CD4-positive, alpha-beta T cell treated with Interferon gamma for 1 hour (primary cell): ENCODE measurements around the gene OR6J1.
"Not testable (repeated sequence)": the region's sequence is repeated elsewhere in the genome, so short reads cannot be mapped to it uniquely, and the experiment has no call there.

ENCODE experiments used
- DNase-seq: peaks from one replicate; pipeline ENCODE4 v3.0.0-alpha.2; 2020

Gene OR6J1

GRCh38 chr14:22644305-22644635 is at the start of gene OR6J1:
Gene OR6J1, minus strand, starts transcription at chr14:22644352. Its CDS starts 9,541 bp downstream, at chr14:22634811.
- DNase-seq: no peak

DNA sequence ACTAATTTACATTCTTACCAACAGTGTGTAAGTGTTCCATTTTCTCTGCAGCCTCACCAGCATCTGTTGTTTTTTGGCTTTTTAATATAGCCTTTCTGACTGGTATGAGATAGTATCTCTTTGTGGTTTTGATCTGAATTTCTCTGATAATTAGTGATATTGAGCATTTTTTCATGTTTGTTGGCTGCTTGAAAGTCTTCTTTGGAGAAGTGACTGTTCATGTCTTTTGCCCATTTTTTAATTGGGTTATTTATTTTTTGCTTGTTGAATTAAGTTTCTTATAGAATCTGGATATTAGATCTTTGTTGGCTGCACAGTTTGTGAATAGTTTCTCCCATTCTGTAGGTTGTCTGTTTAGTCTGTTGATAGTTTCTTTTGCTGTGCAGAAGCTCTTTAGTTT is 48.0 kb upstream of the OR6J1 start:
- DNase-seq: no peak

DNA sequence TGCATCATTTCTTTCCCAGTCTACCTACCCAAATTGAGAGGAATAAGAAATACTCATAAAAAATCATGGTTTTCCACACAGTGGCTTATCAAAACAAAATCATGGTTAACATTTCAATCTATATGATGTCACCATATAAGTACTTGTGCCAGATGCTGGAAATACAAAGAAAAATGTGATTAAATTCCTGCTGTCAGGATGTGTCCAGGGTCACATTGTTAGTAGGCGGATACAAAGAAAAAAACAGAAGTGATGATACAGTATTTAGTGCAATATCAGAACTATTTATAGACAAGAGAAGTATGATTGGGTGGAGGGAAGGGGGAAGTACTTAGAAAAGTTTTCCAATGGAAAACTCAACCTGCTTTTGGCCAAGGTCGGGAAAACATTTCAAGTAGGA is 47.0 kb upstream of the OR6J1 start:
- DNase-seq: no peak

- DNase-seq: no peak
These were observed 45.0 kb upstream of the OR6J1 start for GRCh38 chr14:22689199-22689598.

GRCh38 chr14:22687969-22688368 is 43.8 kb upstream of the OR6J1 start:
- DNase-seq: not testable (repeated sequence)

GRCh38 chr14:22686176-22686611 is 42.0 kb upstream of the OR6J1 start:
- DNase-seq: not testable (repeated sequence)

GRCh38 chr14:22685467-22685866 is 41.3 kb upstream of the OR6J1 start:
- DNase-seq: no peak

- DNase-seq: not testable (repeated sequence)
These were observed 39.3 kb upstream of the OR6J1 start for GRCh38 chr14:22683428-22683827.

GRCh38 chr14:22678221-22678620 is 34.1 kb upstream of the OR6J1 start:
- no peak for DNase-seq

- DNase-seq: not testable (repeated sequence)
These were observed 33.4 kb upstream of the OR6J1 start for GRCh38 chr14:22677551-22677950.

DNA sequence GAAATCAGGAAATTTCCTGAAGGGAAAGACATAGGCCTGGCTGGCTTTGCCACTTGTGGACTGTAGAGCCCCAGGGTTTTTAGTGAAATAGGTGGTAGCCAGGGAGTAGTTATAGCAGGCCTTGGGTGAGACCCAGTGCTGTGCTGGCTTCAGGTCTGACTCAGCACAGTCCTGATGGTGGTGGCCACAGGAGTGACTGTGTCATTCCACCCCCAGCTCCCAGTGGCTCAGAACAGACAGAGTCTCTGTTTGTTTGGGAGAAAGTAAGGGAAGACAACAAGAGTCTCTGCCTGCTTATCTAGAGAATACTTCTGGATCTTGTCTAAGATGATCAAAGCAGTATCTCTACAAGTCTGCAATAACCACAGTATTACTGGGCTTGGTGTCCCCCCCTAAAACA is 27.5 kb upstream of the OR6J1 start:
- DNase-seq: no peak

GRCh38 chr14:22668863-22669262 is 24.7 kb upstream of the OR6J1 start:
- DNase-seq: no peak

DNA sequence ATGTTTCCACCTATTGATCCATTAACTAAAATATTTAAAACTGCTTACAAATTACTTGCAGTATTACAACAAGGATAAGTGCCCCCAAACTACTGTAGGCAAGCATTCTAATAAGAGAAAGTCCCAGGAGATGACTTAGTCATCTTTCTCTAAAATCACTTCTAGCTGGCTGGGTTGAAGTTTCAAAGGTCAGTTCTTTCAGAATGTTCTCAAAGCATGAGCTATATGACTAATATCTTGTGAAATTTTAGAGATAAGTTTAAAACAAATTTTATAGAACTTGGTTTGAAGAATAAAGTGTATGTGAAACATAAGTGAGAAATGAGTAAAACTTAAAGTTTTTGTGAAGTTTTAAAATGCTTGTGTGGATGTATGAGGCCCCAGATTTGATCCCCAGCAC is 24.3 kb upstream of the OR6J1 start:
- no peak for DNase-seq

- DNase-seq: no peak
These were observed 23.7 kb upstream of the OR6J1 start for GRCh38 chr14:22667881-22668280.

DNA sequence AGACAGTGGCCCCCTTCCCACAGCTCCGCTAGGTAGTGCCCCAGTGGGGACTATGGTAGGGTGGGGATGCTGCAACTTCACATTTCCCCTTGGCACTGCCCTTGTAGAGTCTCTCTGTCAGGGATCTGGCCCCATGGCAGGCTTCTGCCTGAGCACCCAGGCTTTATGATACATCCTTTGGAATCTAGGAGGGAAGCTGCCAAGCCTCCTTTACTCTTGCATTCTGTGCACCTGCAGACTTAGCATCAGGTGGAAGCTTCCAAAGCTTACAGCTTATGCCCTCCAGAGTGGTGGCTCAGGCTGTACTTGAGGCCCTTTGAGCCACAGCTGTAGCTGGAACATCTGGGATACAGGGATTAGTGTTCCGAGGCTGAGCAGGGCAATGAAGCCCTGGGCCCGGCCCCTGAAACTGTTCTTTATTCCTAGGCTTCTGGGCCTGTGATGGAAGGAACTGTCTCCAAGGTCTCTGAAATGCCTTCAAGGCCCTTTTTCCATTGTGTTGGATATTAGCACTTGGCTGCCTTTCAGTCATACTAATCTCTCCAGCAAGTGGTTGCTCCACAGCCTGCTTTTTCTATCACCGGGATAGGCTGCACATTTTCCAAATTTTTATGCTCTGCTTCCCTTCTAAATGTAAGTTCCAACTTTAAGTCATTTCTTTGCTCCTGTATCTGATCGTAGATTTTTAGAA is 22.2 kb upstream of the OR6J1 start:
- no peak for DNase-seq

GRCh38 chr14:22664261-22664660 is 20.1 kb upstream of the OR6J1 start:
- DNase-seq: no peak

GRCh38 chr14:22660654-22661053 is 16.5 kb upstream of the OR6J1 start:
- DNase-seq: no peak

- no peak for DNase-seq
These were observed 14.8 kb upstream of the OR6J1 start for GRCh38 chr14:22658946-22659345.

GRCh38 chr14:22657861-22658260 is 13.7 kb upstream of the OR6J1 start:
- no peak for DNase-seq

DNA sequence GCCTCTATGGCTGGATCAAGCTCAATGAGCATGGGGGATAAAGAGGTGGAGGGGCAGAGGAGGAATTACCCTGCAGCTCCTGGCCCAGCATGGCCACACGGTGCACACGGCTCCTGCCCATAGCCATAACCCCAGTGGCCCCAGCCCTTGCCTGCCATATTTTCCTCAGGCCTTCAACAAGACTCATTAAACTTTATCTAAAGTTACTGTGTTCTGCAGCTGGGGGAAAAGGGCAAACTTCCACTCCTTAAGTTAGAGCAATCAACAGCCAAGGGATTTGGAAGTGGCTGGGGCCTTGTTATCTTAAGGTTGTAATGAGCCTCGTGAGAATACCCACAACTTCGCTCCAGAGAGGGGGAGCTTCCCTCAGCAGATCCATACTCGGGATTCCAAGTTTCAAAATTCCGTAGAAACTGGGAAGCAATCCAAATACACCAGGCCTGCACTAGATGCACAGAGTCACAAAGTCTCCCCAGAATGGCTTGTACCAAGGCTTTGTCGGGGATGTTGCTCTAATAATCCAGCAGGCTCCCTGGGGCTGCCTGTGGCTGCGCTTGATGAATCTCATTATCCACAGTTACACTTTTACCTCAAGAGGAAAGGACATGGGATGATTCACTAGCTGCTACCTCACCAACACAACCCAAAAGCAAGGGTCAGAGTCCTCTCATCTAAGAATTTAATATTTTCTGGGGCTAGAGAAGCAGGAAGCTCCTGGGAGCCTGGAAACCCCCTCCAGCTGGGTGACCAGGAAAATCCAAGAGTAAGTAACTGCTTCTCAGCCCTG is 13.0 kb upstream of the OR6J1 start:
- no peak for DNase-seq

GRCh38 chr14:22656226-22656625 is 12.1 kb upstream of the OR6J1 start:
- no peak for DNase-seq

- peak; percentile 24 for DNase-seq
These were observed 9.0 kb upstream of the OR6J1 start for GRCh38 chr14:22653012-22653621.

- DNase-seq: no peak
These were observed 7.4 kb upstream of the OR6J1 start for GRCh38 chr14:22651586-22651985.

DNA sequence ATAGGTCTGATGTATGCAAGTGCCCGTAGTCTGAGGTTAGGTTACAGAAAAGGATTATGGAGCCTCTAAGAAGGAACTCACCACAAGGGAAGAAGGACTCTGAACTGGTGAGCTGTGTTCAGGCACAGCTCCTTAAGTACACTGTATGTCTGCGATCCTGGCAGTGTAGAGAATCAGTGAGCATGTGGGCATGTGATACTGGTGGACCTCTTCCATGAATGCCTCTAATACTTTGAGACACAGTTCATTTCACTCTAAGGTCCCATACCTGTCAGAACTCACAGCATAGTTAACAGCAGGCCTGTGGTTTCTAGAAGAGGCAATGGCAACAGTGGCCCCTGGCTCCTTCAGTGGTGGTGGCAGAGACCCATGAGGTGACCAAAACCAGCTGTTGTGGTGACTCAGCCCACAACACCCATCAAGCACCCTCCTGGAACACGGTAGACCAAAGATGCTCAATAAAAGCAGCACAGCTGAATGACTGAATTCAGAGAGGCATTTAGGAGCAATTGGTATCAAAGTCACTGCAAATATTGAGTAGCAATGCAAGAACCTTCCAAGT is 6.9 kb upstream of the OR6J1 start:
- DNase-seq: no peak
